Thoracic aorta endothelial cell (primary cell): ENCODE results near the gene HAUS1. TPM values are rescaled to one million over a fixed set of nuclear protein-coding genes. Genes with fewer than 3 reads are reported as not detected.

Experiments
- small RNA-seq: library from RNA; depleted of rRNA; stranded (forward); fragments of <200 nt; gene quantifications from one replicate; pipeline ENCODE3, GENCODE V24; 2012
- total RNA-seq: library from RNA; depleted of rRNA; stranded (reverse); fragments of >200 nt; gene quantifications from 2 replicates; pipeline ENCODE4 v1.2.3, GENCODE V29; 2012

HAUS1 gene
- total RNA-seq = 91.0 and 92.9 TPM in 2 replicates

DNA sequence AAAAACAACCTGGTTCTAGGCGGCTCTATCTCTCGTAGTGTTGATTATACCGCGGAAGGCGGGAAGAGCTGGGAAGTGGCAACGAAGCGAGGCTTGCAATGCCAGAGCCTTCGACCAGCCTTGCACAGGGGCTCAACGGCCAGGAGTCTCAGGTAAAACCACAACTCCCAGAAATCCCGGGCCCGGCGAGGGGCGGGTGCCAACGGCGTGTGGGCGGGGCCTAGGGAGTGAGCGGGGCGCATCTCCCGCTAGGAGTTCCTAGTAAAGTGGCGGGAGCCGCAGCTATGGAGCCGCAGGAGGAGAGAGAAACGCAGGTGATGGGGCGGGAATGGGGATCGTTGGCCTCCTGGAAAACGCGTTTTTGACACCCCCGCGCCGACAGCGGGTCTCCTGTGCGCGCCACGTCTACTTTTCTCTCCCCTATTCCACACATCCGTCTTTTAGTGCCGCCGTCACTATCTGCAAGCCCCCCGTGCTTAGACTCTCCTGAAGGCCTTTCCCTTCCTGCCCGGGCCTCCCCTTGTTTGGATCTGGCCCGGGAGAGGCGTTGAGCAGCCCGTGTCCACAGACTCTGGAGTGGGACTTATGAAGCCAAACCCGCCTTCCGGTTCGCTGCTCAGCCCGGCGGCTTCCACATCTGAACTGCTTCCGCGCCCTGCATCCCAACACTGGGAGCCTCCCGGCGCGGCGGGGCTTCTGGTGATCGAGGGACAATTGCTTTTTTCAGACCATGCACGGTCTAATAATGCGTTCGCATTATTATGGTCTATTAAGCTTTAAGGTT lies at the start of gene HAUS1:
TSS of gene HAUS1 (plus strand) at position 258 of the 784 bp plus-strand sequence. CDS start at position 285, 27 bp downstream.

GRCh38 chr18:46071653-46072375 lies 32.4 kb upstream of the HAUS1 start, which contains the start of gene PSTPIP2:
TSS of gene PSTPIP2 (minus strand) at chr18:46072260. CDS start at chr18:46072188, 72 bp downstream.

DNA sequence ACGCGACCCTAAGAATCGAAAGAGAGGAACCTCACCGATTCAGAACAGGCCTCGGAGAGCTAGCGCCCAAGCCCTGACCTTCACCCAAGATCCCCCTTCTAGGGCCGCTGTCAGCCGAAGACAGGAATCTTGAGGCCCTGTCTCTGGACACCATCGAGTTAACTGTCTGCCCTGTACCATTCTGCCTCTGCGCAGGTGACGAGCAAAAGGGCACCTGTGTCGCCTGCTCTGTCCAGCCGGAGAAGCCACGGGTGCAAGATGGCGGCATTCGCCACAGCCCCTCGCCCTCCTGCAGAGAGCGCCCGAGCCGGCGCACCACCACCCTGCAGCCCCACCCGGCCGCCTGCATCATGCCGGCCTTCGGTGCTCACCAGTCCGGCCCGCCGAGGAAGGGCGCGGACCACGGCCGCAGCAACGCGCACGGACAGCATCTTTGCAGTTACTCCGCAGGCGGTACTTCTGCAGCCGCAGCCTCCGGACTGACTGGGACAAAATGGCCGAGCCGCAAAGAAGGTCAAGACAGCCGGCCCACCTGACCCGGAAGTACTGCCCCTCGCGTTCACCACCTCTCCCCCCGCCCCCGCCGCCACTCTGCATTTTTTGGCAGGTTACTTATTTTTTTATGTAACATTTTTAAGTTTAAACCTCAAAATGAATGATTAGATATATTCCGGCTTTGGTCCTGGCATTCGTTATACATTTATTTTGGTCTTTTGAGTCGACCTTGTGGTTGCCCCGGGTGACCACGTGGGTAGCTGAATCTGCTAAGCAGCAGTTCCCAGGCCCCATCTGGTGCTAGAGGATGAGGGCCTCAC lies 6.2 kb upstream of the HAUS1 start, which contains the start of gene ATP5F1A:
TSS of gene ATP5F1A (minus strand) at position 496 of the 815 bp plus-strand sequence. CDS start at position 431, 65 bp downstream.

Small RNA genes within 50 kb of the gene (small RNA-seq; reads per million reads assigned to genes)
- not detected for gene RNU6-1278P
- not detected for gene RNY4P37

Other genes starting within 250 kb of the HAUS1 start
- gene EPG5, start 137.1 kb upstream of the HAUS1 start, total RNA-seq = 27.9 and 37.8 TPM in 2 replicates
- 4.7 and 12.9 TPM in 2 replicates for gene PSTPIP2, start 32.1 kb upstream of the HAUS1 start, total RNA-seq
- gene ATP5F1A, start 6.1 kb upstream of the HAUS1 start, total RNA-seq = 944 and 1,163 TPM in 2 replicates